Measurements from ENCODE around the gene ERCC4.
"Not testable (repeated sequence)": the region's sequence is repeated elsewhere in the genome, so short reads cannot be mapped to it uniquely, and the experiment has no call there.

The ERCC4 gene

DNA sequence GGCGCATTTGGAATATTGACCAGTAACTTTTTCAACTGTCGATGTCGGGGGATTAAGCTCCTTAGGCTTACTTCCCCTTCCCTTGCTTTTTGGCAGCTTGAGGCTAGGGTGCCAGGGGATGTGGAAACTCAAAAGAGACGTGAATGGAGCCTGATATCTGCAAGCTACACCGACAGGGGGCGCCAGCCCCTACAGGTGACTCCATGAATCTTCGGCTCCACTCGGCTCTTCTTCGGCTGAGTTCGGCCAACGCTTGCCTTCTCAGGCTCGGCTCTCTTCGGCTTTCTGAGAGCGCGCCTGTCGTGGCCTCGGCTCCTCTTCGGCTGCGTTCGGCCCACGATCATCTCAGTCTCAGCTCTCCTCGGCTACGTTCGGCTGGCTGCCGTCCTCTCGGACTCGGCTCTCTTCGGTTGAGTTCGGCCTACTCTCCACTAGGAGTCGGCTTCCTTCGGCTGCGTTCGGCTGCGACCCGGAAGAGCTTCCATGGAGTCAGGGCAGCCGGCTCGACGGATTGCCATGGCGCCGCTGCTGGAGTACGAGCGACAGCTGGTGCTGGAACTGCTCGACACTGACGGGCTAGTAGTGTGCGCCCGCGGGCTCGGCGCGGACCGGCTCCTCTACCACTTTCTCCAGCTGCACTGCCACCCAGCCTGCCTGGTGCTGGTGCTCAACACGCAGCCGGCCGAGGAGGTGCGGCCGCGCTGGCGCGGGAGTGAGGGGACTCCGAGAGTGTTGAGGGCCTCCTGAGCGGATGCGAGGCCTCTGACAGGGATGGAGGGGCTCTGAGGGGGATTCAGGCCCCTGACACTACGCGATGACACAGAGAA is at the start of gene ERCC4:
TSS of gene ERCC4 (plus strand) at position 472 of the 827 bp plus-strand sequence. CDS start at position 484, 12 bp downstream.
- peak; percentile 97 for DNase-seq (ENCODE audit: low spot score)

DNA sequence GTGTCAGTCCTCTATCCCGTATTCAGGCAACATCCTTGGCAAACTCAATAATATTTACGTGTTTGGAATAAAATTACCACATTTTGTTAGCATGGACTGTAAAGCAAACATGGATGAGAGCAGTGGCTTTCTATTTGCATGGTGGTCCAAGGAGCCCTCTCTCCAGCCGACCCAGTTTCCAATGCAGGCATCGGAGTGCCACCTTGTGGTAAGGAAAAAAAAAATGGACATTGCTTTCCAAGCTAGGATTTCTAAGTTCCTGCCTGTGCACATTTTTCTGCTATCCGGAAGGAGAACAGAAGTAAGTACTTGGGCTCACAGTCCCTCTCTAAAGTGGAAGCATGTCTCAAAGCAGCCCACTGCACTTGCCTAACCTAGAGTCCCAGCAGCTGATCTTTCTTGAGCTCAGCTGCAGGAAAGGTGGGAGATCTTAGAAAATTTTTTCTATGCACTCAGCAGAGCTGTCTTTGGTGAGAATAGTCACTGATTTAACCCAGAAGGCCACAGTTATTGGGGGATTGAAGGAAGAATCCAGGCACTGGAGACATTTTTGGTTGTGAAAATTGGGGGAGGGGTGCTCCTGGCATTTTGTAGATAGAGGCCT is 46.0 kb upstream of the ERCC4 start:
- peak; percentile 23 for DNase-seq (ENCODE audit: low spot score)

DNA sequence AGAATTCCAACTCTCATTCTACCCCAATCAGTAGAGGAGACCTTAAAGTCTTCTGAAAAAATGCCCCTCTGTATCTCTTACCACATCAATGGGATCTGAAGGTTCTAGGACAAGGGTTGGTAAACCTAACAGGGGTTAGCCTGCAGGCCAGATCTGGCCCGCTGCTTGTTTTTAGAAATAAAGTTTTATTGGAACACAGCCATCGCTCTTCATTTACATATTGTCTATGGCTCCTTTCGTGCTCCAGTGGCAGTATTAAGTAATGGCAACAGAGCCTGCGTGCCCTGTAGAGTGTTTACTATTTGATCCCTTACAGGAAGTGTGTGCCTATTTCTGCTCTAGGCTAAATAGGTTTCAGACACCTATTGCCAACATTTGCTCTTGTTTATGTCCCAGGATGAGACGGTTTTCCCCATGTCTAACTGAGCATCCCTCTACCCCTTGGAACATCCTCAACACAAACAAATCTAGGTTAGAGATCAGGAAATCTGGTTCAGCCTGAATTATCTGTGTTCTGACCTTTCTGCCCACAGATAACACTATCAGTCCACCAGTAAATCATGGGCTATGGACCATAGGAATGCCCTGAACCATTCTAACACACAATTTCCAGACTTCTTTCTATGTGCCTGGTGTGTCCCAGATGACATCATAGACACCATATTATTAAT is 44.2 kb upstream of the ERCC4 start:
- no peak for DNase-seq (ENCODE audit: low spot score)

DNA sequence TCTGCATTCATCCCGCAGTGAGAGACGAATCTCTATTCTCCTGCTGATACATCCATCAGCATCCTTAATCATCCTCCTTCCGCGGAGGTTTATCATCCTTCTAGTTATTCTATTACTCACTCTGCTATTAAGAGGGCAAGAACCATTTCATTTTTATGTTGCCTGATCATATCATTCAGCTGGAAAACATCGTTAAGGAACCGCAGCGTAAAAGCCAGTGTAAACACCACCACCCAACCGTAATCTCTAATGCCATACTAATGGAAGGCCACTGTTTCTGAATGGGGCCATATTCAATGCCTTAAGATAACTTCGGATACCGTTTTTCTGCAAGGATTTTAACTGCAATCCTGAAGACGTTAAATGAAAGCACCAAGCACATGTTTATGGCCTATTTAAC is 36.7 kb upstream of the ERCC4 start:
- DNase-seq (ENCODE audit: low spot score): no peak

DNA sequence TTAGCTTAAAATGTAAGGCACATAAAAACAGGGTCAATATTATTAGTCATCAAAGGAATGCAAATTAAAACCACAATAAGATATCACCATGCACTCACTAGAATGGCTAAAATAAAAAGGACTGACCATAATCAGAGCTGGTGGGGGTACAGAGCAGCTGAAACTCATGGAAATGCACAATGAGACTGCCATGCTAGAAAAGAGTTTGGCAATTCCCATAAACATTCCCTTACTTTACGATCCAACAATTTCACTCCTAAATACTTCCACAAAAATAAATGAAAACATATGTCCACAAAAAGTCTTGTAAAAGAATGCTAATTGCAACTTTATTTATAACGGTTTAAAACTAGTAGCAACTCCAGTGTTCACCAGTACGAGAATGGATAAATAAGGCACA is 36.1 kb upstream of the ERCC4 start:
- peak; percentile 44 for DNase-seq (ENCODE audit: low spot score)

DNA sequence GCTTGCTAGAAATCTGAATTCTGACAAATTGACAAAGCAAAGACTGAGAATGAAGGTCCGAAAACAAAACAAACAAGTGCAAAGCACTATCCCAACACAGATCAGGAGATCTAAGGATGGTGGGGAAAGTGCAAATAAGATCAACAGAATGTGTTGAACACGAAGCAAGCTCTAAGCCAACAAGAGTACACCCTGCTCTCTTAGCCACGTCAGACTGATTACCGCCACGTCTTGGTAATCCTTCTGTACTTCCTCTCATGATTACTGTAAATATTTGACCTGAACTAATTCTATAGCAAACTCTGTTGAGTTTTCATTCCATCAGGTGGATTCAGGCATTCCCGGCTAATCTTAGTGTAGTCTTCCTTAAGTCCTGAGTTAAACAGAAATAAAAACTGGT is 34.3 kb upstream of the ERCC4 start:
- no peak for DNase-seq (ENCODE audit: low spot score)

DNA sequence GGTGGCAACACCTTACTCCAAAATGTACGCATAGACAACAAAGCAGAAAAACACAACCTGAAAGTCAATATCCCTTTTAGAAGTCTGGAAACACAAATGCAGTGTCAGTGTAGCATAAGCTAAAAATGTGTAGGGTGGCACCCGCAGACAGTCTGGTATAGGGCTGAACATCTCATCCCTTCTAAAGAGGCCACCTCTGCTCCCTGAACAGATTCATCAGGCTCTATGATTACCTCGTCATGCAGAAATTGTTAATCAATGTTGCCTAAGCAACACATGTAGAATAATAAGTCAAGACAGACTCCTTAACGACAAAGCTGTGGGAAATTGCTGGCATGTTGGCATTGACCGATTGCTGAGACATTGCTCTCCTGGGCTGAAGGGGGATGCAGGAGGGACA is 33.3 kb upstream of the ERCC4 start:
- no peak for DNase-seq (ENCODE audit: low spot score)

DNA sequence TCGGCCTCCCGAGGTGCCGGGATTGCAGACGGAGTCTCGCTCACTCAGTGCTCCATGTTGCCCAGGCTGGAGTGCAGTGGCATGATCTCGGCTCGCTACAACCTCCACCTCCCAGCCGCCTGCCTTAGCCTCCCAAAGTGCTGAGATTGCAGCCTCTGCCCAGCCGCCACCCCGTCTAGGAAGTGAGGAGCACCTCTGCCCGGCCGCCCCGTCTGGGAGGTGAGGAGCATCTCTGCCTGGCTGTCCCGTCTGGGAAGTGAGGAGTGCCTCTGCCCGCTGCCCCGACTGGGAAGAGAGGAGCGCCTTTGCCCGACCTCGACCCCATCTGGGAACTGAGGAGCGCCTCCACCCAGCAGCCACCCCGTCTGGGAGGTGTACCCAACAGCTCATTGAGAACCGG is 30.6 kb upstream of the ERCC4 start:
- DNase-seq (ENCODE audit: low spot score): not testable (repeated sequence)

DNA sequence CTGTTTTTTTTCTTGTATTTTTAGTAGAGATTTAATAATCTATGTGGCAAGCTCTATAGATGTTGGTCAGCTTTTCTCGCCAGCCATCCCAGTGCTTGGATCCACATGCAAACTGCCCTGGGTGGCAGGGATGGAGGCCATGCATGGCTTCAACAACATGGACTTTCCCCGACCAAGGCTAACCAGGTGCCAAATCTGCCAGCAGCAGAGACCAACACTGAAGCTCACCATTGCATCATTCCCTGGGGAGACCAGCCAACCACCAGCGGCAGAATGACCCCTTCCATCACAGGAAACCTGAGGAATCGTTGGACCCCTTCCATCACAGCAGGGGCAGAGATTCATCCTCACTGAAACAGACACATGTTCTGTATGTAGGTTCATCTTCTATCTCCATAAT is 27.7 kb upstream of the ERCC4 start:
- DNase-seq (ENCODE audit: low spot score): no peak

DNA sequence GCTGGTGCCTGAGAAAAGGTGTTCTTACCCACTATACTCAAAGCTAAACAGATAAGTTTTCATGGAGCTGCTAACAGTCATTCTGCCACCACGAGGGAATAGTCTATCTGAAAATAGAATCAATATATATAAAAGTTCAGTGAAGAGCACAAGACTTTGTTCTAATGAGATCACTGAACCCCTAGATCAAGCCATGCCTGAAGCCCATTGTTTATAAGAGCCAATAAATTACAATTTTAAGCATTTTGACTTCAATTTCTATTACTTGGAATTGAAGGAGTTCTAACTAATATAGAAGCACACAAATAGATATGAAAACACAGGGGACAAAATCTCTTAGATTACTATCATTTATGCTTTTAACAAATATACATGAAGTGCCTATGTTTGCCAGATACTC is 24.4 kb upstream of the ERCC4 start:
- no peak for DNase-seq (ENCODE audit: low spot score)

DNA sequence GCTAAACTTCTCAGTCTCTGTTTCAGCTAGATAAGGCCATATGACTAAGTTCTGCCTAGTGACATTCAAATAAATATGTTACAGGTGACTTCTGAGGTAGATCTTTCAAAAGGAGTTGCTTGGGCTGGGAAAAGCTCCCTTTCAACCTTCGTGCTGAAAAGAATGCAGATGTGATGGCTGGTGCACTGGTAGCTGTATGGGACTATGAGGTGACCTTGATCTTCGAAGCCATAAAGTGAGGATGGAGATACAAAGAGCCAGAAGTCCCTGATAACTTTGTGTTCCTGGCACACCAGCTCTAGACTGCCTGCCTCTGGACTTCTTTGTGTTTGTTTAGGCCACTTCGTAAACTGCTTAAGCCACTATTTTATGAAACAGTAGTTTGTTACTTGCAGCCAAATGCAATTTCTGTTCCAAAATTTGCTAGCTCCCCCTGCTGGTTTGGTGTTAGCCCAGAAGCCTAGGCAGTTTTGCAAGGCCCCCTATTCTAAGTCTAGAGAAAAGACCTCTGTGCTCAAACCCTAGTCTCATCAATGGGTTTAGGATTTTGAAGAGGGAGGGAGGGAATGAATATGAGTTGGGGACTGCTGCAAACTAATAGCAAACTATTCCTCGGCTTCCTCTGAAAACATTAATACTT is 23.3 kb upstream of the ERCC4 start:
- DNase-seq (ENCODE audit: low spot score): no peak

DNA sequence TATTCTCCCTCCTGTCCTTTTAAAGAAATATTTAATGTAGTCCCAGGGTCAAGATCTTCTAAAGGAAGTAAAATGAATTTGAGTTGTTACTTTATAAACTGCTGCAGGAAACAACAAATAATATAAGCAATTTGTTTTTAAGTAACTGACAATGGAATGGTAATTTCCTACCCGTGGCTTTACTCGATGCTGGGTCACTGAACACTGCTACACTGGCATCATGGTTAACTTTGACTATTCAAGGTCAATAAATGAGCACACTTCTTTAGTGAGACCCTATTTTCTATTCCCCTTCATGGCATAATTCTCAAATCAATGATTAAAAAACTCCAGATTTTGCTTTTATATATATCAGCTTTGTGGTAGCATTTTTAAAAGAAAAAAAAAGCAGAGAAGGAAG is 22.1 kb upstream of the ERCC4 start:
- no peak for DNase-seq (ENCODE audit: low spot score)

DNA sequence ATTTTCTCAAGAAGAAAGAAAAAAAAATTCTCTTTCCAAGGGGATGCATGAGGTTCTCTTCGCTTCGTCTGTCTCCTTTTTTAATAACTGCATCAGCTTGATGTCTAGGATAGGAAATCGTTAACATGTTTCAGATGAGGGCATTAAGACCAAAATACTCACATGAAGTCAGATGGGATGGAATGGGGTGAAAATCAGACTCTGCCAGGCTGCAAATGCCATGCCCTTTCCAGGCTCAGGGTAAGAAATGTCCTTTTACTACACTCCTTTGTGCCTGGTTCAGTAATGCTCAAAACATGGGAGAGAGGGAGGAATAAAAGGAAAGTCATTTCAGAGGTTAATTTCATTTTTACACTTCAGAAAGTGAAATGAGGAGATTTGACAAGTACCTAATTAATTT is 21.7 kb upstream of the ERCC4 start:
- DNase-seq (ENCODE audit: low spot score): no peak

DNA sequence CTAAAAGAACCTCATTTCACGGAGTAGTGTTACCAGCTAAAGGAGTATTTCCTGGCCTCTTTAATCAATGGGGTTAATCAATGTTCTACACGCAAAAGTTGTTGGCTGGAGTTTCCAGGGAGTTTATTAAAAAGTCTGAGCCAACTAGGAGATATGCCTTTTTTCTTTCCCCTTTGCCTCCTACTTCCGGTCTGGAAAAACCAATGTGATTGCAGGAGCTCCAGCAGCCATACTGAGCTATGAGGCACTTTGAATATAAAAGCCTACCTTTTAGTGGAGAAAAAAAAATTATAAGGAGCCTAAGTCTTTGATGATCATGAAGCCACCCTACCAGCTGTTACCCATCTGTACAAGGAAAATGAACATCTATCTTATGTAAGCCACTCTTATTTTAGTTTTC is 17.9 kb upstream of the ERCC4 start:
- no peak for DNase-seq (ENCODE audit: low spot score)

DNA sequence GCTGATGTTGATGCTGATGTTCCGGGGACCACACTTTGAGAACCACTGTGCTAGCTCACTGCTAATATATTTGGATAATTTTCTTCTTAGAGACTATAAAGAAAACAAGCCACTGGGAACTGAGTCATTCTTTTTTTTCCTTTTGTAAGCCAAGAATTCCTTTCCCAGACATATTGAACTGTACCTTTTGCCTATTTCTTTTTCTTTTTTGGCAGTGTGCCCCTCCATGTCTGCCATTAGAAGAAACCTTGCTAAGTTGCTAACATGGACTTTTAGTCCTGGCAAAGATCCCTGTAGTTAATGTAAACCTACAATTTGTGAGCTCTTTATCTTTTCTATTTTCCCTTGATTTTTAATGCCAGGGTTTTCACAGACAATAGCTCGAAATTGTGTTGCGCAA is 17.3 kb upstream of the ERCC4 start:
- no peak for DNase-seq (ENCODE audit: low spot score)

DNA sequence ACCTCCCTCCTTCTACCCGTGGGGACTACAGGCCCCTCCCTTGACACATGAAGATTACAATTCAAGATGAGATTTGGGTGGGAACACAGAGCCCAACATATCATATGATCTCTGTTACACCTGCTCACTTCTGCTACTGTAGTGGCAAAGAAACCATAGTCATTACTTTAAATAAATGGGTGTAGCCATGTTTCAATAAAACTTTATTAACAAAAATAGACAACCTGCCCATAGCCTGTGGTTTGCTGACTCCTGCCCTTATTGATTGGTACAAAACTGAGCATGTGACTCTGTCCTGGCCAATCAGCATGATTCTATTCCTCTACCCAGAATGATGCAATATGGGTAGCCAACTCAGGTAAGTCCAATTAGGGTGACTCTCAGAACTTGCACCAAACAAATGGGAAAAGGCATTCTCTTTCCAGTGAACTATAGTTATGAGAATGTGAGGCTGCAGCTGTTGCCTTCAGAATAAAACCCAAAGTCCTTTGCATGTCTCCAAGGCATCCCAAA is 15.7 kb upstream of the ERCC4 start:
- no peak for DNase-seq (ENCODE audit: low spot score)

DNA sequence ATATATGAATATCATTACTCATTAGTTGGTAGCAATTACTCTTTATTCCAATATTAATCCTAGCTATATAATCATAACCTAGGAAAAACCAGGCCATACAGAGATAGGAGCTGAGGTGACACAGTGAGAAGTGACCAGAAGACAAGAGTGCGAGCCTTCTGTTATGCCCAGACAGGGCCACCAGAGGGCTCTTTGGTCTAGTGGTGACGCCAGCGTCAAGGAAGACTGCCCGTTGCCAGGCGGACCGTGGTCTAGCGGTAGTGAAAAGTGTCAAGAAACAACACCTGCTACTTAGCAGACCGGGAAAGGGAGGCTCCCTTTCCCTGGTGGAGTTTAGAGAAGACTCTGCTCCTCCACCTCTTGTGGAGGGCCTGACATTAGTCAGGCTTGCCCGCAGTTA is 15.1 kb upstream of the ERCC4 start:
- DNase-seq (ENCODE audit: low spot score): not testable (repeated sequence)

DNA sequence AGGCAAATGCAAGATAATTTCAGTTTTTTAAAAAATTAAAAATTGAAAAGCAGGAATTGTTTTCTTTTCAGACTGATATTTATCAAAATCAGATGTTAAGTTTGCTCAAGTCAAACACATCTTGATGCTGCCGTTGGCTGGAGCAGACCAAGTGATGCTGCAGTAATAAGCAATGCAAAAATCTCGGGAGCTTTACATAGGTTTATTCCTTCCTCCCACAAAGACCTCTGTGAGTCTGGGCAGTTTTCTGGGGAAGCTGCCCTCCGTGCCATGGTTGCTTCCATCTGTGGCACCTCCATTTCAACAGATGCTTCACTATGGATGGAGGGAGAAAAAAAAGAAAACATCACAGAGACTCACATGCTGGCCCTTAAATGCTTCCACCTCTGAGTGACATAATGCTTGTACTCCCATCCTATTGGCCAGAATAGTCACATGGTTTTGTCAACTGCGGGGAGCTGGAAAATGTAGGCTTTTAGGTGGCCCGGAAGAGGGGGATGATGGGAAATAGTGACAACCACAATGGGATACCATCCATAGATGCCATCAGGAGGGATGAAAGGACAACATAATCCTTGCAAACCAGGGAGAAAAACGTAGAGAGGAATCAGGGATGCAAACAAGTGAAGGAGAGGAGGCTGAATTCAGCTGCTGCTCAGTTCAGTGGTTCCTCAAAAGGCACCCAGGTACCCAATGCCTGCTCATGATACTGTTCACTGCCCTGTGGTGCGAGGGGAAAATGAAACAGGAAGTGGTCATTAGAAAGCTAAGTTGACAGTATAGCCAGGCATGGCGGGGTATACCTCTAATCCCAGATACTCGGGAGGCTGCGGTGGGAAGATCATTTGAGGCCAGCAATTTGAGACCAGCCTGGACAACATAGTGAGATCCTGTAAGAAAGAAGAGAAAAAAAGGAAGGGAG is 13.5 kb upstream of the ERCC4 start:
- DNase-seq (ENCODE audit: low spot score): peak; percentile 29

DNA sequence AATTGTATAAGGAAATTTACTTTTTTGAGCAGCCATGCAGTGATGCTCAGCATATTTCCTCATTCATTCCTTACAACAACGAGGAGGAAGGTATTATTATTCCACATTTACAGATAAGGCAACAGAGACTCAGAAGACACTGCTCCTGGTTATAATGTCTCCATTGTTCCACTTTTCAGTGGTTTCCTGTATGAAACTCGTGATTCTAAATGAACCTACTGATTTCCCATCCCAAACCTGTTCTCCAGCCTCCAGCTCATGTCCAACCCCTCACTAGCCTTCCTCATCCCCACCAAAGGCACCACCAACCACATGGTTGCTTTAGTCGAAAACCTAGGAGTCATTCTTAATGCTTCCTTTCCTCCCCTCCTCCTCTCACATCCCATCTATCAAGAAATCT is 12.5 kb upstream of the ERCC4 start:
- DNase-seq (ENCODE audit: low spot score): no peak

DNA sequence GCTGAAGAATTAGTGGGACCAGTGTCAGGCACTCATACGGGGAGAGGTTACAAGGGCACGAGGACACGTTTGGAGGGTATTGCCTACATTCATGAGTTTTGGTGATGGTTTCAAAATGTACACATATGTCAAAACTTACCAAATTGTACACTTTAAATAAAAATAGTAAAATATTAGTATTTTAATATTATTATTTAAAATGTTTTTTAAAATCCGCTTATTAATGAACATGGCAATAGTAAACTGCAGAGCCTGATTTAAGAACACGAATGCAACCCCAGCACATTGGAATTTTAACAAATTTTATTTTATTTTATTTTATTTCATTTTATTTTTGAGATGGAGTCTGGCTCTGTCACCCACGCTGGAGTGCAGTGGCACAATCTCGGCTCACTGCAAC is 10.9 kb upstream of the ERCC4 start:
- DNase-seq (ENCODE audit: low spot score): no peak

DNA sequence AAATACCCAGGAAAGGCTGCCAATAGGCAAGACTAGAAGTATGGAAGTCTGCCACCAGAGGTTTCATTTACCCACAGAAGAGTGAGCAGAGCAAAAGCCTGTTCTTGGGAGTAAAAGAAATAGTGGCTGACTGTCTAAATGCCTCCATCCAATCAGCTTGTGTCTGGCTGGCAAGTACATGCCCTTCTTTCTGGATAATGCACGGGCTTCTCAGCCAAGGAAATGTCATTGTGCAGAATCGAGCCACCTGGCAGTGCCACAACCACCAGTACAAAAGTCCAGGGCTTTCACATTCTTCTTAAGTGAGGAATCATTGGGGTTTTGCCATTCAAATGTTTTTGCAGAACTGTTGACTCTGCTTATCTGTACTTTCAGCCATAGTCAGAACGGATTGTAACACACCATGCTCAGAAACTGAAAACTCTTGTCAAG is 10.1 kb upstream of the ERCC4 start:
- DNase-seq (ENCODE audit: low spot score): peak; percentile 10
